GM10248 (cell line): Measurements from ENCODE around the gene ENAH.

Experiments used
- CTCF ChIA-PET: fragments of 300-600 bp; sonication (Branson Sonifier 250); formaldehyde crosslinking; extraction: SDS; loops from one replicate; lab custom pipeline; 2021; ENCODE audit warnings: antibody characterized with exemption; lab: Yijun Ruan, JAX
- POLR2A ChIA-PET: fragments of 350-650 bp; sonication (Branson Sonifier 250); formaldehyde crosslinking; extraction: SDS; loops from one replicate; lab custom pipeline; 2020; ENCODE audit warnings: antibody characterized with exemption; lab: Yijun Ruan, JAX
- DNase-seq: peaks from one replicate; pipeline ENCODE4 v3.0.0; 2012; ENCODE audit errors: extremely low spot score
- CTCF ChIP-seq: IDR thresholded peaks from 2 replicates; pipeline ENCODE4 v1.5.1; 2012; ENCODE audit warnings: mild to moderate bottlenecking, low read depth; ENCODE audit errors: extremely low read depth, missing control alignments, control extremely low read depth

ENAH gene

GRCh38 chr1:225506727-225507126, 146.2 kb downstream of the ENAH start:
- no peak for DNase-seq
- POLR2A ChIA-PET, result no interaction called here
- CTCF ChIA-PET, result interaction anchor here (1.2 to 1.6 kb wide), 3 partner anchors 21 to 32 kb away, joined by 3 to 5 read pairs (median 5); no protein-coding TSS in a partner anchor
- no peak for TF ChIP-seq CTCF

GRCh38 chr1:225504776-225505175, 148.1 kb downstream of the ENAH start:
- ChIA-PET POLR2A (no interaction called here), CTCF (interaction anchor here (1.5 to 1.9 kb wide), 2 partner anchors 17 to 40 kb away, joined by 3 to 4 read pairs; no protein-coding TSS in a partner anchor)

GRCh38 chr1:225500624-225501192, 152.2 kb downstream of the ENAH start:
- ChIA-PET CTCF (no interaction called here), POLR2A (no interaction called here)
- no peak for TF ChIP-seq CTCF

More at GRCh38 chr1:225504776-225505175, 148.1 kb downstream of the ENAH start:
- DNase-seq, result no peak
- TF ChIP-seq CTCF, result no peak

GRCh38 chr1:225498549-225499136, 154.3 kb downstream of the ENAH start:
- ChIA-PET CTCF (interaction anchor here (1.1 to 2.8 kb wide), 4 partner anchors 17 to 183 kb away, joined by 3 to 7 read pairs (median 4); no protein-coding TSS in a partner anchor), POLR2A (no interaction called here)
- DNase-seq, result no peak
- TF ChIP-seq CTCF, result no peak

More at GRCh38 chr1:225500624-225501192, 152.2 kb downstream of the ENAH start:
- no peak for DNase-seq

GRCh38 chr1:225494789-225495359, 158.0 kb downstream of the ENAH start:
- no peak for TF ChIP-seq CTCF
- no peak for DNase-seq
- ChIA-PET POLR2A (no interaction called here), CTCF (no interaction called here)

- CTCF ChIA-PET, result interaction anchor here (1.7 kb wide), 1 partner anchor 12 kb away, joined by 8 read pairs; no protein-coding TSS in a partner anchor
- TF ChIP-seq CTCF, result no peak
- POLR2A ChIA-PET, result no interaction called here
- no peak for DNase-seq
Observed at GRCh38 chr1:225493591-225494246, 159.2 kb downstream of the ENAH start.
